Measurements from ENCODE around the gene CFAP46. TPM values are rescaled to one million over a fixed set of nuclear protein-coding genes. Genes with fewer than 3 reads are reported as not detected.

Gene CFAP46
- not detected for polyA plus RNA-seq

GRCh38 chr10:132942101-132943057 is at the start of gene CFAP46:
TSS of gene CFAP46 (minus strand) at chr10:132942570. CDS start at chr10:132942484, 86 bp downstream.
- peaks cover 48% of the 10 kb centered on the region for H3K27me3 Mint-ChIP-seq
- H3K27ac Mint-ChIP-seq = peak within 1 kb of the TSS in 1 of 3 donors; percentile 73
- no peaks in the 10 kb centered on the region for H3K9me3 Mint-ChIP-seq
- H3K4me1 Mint-ChIP-seq = peaks cover 4 to 12% (median 8%) of the 10 kb centered on the region in 3 donors
- peak within 1 kb of the TSS; percentile 21 to 86 (median 64) for H3K4me3 Mint-ChIP-seq
- H3K36me3 Mint-ChIP-seq = no peaks in the 10 kb centered on the region

GRCh38 chr10:132991706-132992432 is 49.5 kb upstream of the CFAP46 start:
- Mint-ChIP-seq H3K4me3 (peak overlapping the region in 1 of 4 donors; percentile 23), H3K27ac (no peak overlapping the region), H3K9me3 (no peaks in the 10 kb centered on the region), H3K4me1 (peaks cover 0 to 1% (median 0%) of the 10 kb centered on the region in 3 donors), H3K27me3 (peaks cover under 1% of the 10 kb centered on the region), H3K36me3 (no peaks in the 10 kb centered on the region)

GRCh38 chr10:132990684-132991545 is 48.5 kb upstream of the CFAP46 start:
- Mint-ChIP-seq H3K36me3 (no peaks in the 10 kb centered on the region), H3K4me1 (peaks cover 0 to 1% (median 0%) of the 10 kb centered on the region in 3 donors), H3K27ac (no peak overlapping the region), H3K4me3 (peak overlapping the region in 1 of 4 donors; percentile 23), H3K27me3 (no peaks in the 10 kb centered on the region), H3K9me3 (no peaks in the 10 kb centered on the region)

- no peak overlapping the region for H3K27ac Mint-ChIP-seq
- H3K4me3 Mint-ChIP-seq = no peak overlapping the region
- H3K36me3 Mint-ChIP-seq = no peaks in the 10 kb centered on the region
- H3K9me3 Mint-ChIP-seq = no peaks in the 10 kb centered on the region
- H3K27me3 Mint-ChIP-seq = no peaks in the 10 kb centered on the region
- H3K4me1 Mint-ChIP-seq = peaks cover 0 to 1% (median 0%) of the 10 kb centered on the region in 3 donors
Observed at GRCh38 chr10:132989476-132990415, 47.4 kb upstream of the CFAP46 start.

- H3K27ac Mint-ChIP-seq = no peak overlapping the region
- H3K4me1 Mint-ChIP-seq = peaks cover 0 to 1% (median 0%) of the 10 kb centered on the region in 3 donors
- no peak overlapping the region for H3K4me3 Mint-ChIP-seq
- H3K36me3 Mint-ChIP-seq = no peaks in the 10 kb centered on the region
- no peaks in the 10 kb centered on the region for H3K9me3 Mint-ChIP-seq
- H3K27me3 Mint-ChIP-seq = no peaks in the 10 kb centered on the region
Observed at GRCh38 chr10:132988988-132989387, 46.6 kb upstream of the CFAP46 start.

- Mint-ChIP-seq H3K9me3 (no peaks in the 10 kb centered on the region), H3K27me3 (no peaks in the 10 kb centered on the region), H3K27ac (no peak overlapping the region), H3K4me1 (peaks cover 0 to 1% (median 0%) of the 10 kb centered on the region in 3 donors), H3K4me3 (no peak overlapping the region), H3K36me3 (peaks cover 1% of the 10 kb centered on the region)
Observed at GRCh38 chr10:132987671-132988571, 45.6 kb upstream of the CFAP46 start.

- no peaks in the 10 kb centered on the region for H3K27me3 Mint-ChIP-seq
- H3K4me1 Mint-ChIP-seq = peaks cover 0 to 1% (median 0%) of the 10 kb centered on the region in 3 donors
- H3K36me3 Mint-ChIP-seq = peaks cover 1% of the 10 kb centered on the region
- H3K9me3 Mint-ChIP-seq = no peaks in the 10 kb centered on the region
- no peak overlapping the region for H3K27ac Mint-ChIP-seq
- H3K4me3 Mint-ChIP-seq = no peak overlapping the region
Observed at GRCh38 chr10:132986978-132987377, 44.6 kb upstream of the CFAP46 start.

GRCh38 chr10:132986576-132986975 is 44.2 kb upstream of the CFAP46 start:
- peaks cover 0 to 1% (median 0%) of the 10 kb centered on the region in 3 donors for H3K4me1 Mint-ChIP-seq
- no peak overlapping the region for H3K27ac Mint-ChIP-seq

GRCh38 chr10:132986076-132986475 is 43.7 kb upstream of the CFAP46 start:
- H3K4me1 Mint-ChIP-seq = peaks cover 0 to 1% (median 0%) of the 10 kb centered on the region in 3 donors
- H3K27ac Mint-ChIP-seq = no peak overlapping the region
- H3K36me3 Mint-ChIP-seq = peaks cover 1% of the 10 kb centered on the region
- H3K27me3 Mint-ChIP-seq = no peaks in the 10 kb centered on the region
- H3K9me3 Mint-ChIP-seq = no peaks in the 10 kb centered on the region
- no peak overlapping the region for H3K4me3 Mint-ChIP-seq

More at GRCh38 chr10:132986576-132986975, 44.2 kb upstream of the CFAP46 start:
- Mint-ChIP-seq H3K4me3 (no peak overlapping the region), H3K27me3 (no peaks in the 10 kb centered on the region), H3K36me3 (peaks cover 1% of the 10 kb centered on the region), H3K9me3 (no peaks in the 10 kb centered on the region)

- Mint-ChIP-seq H3K4me3 (no peak overlapping the region), H3K27ac (no peak overlapping the region)
Observed at GRCh38 chr10:132985546-132985900, 43.2 kb upstream of the CFAP46 start.

GRCh38 chr10:132984801-132985545 is 42.6 kb upstream of the CFAP46 start:
- peak overlapping the region in 1 of 3 donors; percentile 67 for H3K27ac Mint-ChIP-seq
- no peaks in the 10 kb centered on the region for H3K9me3 Mint-ChIP-seq
- peaks cover 1% of the 10 kb centered on the region for H3K36me3 Mint-ChIP-seq
- H3K27me3 Mint-ChIP-seq = no peaks in the 10 kb centered on the region
- H3K4me1 Mint-ChIP-seq = no peaks in the 10 kb centered on the region
- H3K4me3 Mint-ChIP-seq = no peak overlapping the region

More at GRCh38 chr10:132985546-132985900, 43.2 kb upstream of the CFAP46 start:
- no peaks in the 10 kb centered on the region for H3K27me3 Mint-ChIP-seq
- peaks cover 0 to 1% (median 0%) of the 10 kb centered on the region in 3 donors for H3K4me1 Mint-ChIP-seq
- H3K9me3 Mint-ChIP-seq = no peaks in the 10 kb centered on the region
- H3K36me3 Mint-ChIP-seq = peaks cover 1% of the 10 kb centered on the region

- Mint-ChIP-seq H3K4me1 (no peaks in the 10 kb centered on the region), H3K4me3 (no peak overlapping the region), H3K27ac (no peak overlapping the region), H3K9me3 (no peaks in the 10 kb centered on the region), H3K36me3 (peaks cover 1% of the 10 kb centered on the region), H3K27me3 (no peaks in the 10 kb centered on the region)
Observed at GRCh38 chr10:132984008-132984295, 41.6 kb upstream of the CFAP46 start.
